ENCODE data around the gene ZMIZ1.

DNA sequence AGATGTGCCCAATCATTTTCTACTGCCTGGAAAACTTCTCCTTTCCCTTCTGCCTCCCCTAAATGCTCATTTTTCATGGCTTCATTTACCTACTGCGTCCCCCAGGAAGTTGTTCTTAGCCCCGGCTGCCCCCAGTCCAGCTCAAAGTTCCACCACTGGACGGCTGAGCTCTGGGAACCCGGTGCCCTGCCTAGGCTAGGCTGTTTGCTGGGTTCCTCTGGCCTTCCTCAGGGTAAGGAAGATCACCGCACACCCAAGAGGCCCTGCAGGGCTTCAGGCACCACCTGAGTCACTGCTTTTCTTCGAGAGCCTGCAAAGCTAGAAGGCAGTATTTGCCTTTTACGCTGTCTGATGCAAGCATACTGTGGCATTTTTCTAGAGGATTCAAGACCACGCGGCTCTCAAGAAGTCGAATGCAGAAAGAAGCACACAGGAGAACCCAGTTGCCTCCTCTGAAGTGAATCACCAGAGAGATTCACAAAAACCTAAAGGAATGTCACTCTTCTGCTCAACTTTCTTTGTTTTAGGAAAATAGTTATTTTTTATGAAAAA, 46.7 kb upstream of the ZMIZ1 start:
- TF ChIP-seq, protein P1, sequence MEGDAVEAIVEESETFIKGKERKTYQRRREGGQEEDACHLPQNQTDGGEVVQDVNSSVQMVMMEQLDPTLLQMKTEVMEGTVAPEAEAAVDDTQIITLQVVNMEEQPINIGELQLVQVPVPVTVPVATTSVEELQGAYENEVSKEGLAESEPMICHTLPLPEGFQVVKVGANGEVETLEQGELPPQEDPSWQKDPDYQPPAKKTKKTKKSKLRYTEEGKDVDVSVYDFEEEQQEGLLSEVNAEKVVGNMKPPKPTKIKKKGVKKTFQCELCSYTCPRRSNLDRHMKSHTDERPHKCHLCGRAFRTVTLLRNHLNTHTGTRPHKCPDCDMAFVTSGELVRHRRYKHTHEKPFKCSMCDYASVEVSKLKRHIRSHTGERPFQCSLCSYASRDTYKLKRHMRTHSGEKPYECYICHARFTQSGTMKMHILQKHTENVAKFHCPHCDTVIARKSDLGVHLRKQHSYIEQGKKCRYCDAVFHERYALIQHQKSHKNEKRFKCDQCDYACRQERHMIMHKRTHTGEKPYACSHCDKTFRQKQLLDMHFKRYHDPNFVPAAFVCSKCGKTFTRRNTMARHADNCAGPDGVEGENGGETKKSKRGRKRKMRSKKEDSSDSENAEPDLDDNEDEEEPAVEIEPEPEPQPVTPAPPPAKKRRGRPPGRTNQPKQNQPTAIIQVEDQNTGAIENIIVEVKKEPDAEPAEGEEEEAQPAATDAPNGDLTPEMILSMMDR (IDR thresholded peaks at IDR 0.05), result no peak
- no peak for TF ChIP-seq POLR2A (IDR thresholded peaks at IDR 0.05)
